Activated T-helper 17 cell treated with anti-CD3 and anti-CD28 coated beads, Interleukin-2, amount 50 U/mL, for 72 hours (primary cell): ENCODE results near the gene TKTL1. TPM values are rescaled to one million over a fixed set of nuclear protein-coding genes. Genes with fewer than 3 reads are reported as not detected.
"Not testable (repeated sequence)": the region's sequence is repeated elsewhere in the genome, so short reads cannot be mapped to it uniquely, and the experiment has no call there.

Experiments
- ATAC-seq: fragments of 150-1000 bp; cut with Tn5 transposase; replicated peaks from 2 replicates; pipeline ENCODE4 v1.10.0; 2021; ENCODE audit warnings: mild to moderate bottlenecking, moderate library complexity
- H3K27ac Mint-ChIP-seq: one replicate; pipeline ENCODE4 v1.8.0; 2022; ENCODE audit warnings: mixed read lengths
- H3K27me3 Mint-ChIP-seq: one replicate; pipeline ENCODE4 v1.8.0; 2022; ENCODE audit warnings: mixed read lengths
- H3K36me3 Mint-ChIP-seq: one replicate; pipeline ENCODE4 v1.8.0; 2022; ENCODE audit warnings: low read depth, mild to moderate bottlenecking, mixed read lengths
- H3K4me1 Mint-ChIP-seq: one replicate; pipeline ENCODE4 v1.8.0; 2022; ENCODE audit warnings: mixed read lengths
- H3K4me3 Mint-ChIP-seq: one replicate; pipeline ENCODE4 v1.8.0; 2022; ENCODE audit warnings: mild to moderate bottlenecking, mixed read lengths
- H3K9me3 Mint-ChIP-seq: one replicate; pipeline ENCODE4 v1.8.0; 2022; ENCODE audit warnings: mixed read lengths
- total RNA-seq, 2 donors: library from RNA; stranded (reverse); gene quantifications; one replicate each; pipeline ENCODE4 v1.2.3, GENCODE V29; 2022

TKTL1 gene, protein sequence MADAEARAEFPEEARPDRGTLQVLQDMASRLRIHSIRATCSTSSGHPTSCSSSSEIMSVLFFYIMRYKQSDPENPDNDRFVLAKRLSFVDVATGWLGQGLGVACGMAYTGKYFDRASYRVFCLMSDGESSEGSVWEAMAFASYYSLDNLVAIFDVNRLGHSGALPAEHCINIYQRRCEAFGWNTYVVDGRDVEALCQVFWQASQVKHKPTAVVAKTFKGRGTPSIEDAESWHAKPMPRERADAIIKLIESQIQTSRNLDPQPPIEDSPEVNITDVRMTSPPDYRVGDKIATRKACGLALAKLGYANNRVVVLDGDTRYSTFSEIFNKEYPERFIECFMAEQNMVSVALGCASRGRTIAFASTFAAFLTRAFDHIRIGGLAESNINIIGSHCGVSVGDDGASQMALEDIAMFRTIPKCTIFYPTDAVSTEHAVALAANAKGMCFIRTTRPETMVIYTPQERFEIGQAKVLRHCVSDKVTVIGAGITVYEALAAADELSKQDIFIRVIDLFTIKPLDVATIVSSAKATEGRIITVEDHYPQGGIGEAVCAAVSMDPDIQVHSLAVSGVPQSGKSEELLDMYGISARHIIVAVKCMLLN
- total RNA-seq = 1 to 10 TPM in 1 of 2 donors, under 1 TPM in 1; 0.54 to 2.1 TPM

DNA sequence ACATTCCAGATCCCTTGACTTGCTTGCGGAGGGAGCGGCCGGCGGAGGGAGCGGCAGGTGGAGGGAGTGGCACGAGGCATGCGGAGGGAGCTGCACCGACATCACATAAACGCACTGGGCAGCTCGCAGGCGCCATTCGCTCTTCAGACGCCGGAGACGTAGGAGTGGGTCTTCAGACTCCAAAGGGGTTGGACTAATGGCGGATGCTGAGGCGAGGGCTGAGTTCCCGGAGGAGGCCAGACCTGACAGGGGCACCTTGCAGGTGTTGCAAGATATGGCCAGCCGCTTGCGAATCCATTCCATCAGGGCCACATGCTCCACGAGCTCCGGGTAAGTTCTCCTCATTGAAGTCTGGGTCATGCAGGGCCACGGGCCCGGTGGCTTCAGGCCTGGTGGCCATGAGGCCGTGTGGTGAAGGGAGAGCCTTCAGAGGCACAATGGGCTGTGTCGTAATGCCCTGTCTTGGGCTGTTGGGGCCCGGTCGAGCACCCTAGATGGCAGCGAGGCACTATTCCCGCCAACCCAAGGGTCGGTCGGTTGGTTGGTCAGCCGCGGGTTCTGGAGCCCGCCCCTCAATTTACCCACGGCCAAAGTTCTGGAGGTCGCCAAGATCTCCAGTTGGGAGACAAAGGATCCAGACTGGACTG is at the start of gene TKTL1:
Gene TKTL1, plus strand, starts transcription at position 132 of the 647 bp plus-strand sequence. Its CDS starts 65 bp downstream, at position 197.
- no peaks in the 10 kb centered on the region for H3K36me3 Mint-ChIP-seq

DNA sequence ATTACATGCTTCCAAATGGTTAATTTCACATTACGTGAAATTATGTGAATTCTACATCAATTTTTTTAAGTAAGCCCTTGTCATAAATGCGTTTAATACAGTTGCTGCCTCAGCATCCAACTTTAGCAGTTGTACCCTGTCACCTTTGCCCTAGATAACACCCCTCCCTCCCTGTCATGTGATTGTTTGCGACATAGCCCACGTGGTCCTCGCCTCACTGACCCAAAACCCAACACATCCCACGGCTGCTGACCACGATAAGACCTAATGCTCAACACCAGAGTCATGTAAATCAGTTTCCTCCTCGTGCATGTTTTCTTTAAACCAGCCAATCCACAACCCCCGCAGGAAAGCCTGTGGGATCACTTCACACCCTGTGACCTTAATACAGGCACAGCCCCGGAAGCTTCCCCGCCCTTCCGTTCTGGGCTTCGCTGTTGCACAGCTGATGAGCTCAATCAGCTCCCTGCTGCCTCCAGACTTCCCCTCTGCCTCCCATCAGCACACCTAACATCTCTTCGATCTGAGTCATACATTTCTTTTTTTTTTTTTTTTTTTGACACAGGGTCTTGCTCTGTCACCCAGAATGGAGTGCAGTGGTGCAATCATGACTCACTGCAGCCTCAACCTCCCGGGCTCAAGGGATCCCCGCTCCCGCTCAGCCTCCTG is 48.1 kb upstream of the TKTL1 start:
- not testable (repeated sequence) for H3K27ac Mint-ChIP-seq, H3K9me3 Mint-ChIP-seq, H3K27me3 Mint-ChIP-seq, H3K4me1 Mint-ChIP-seq, H3K4me3 Mint-ChIP-seq, H3K36me3 Mint-ChIP-seq
- peak; percentile 97 for ATAC-seq

More for the DNA sequence above, at the start of gene TKTL1:
- Mint-ChIP-seq H3K4me1 (no peaks in the 10 kb centered on the region), H3K27me3 (no peaks in the 10 kb centered on the region), H3K9me3 (no peaks in the 10 kb centered on the region), H3K27ac (no peak within 1 kb of the TSS), H3K4me3 (no peak within 1 kb of the TSS)
- no peak for ATAC-seq

DNA sequence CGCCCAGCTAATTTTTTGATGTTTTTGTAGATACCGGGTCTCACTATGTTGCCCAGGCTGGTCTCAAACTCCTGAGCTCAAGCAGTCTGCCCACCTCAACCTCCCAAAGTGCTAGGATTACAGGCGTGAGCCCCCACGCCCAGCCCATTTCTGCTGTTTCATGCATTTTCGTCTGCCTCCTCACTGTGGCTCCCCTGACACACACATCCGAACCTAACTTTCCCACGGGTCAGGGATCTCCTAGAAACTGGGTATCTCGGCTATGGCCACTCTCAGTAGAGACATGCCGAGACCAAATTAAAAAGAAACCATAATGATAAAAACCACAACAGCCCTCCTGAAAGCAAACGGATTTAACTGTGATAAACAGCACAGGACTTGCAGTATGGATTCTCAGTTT is 47.5 kb upstream of the TKTL1 start:
- ATAC-seq = peak; percentile 38
- not testable (repeated sequence) for H3K27me3 Mint-ChIP-seq, H3K4me3 Mint-ChIP-seq, H3K27ac Mint-ChIP-seq, H3K9me3 Mint-ChIP-seq, H3K4me1 Mint-ChIP-seq, H3K36me3 Mint-ChIP-seq

DNA sequence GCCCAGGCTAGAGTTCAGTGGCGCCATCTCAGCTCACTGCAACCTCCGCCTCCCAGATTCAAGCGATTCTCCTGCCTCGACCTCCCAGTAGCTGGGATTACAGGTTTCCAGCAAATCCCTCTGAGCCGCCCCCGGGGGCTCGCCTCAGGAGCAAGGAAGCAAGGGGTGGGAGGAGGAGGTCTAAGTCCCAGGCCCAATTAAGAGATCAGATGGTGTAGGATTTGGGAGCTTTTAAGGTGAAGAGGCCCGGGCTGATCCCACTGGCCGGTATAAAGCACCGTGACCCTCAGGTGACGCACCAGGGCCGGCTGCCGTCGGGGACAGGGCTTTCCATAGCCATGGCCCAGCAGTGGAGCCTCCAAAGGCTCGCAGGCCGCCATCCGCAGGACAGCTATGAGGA is 38.3 kb upstream of the TKTL1 start, which contains the start of gene OPN1MW3:
Gene OPN1MW3, plus strand, starts transcription at position 301 of the 400 bp plus-strand sequence. Its CDS starts 38 bp downstream, at position 339.
- H3K9me3 Mint-ChIP-seq, ATAC-seq, H3K4me3 Mint-ChIP-seq, H3K36me3 Mint-ChIP-seq, H3K4me1 Mint-ChIP-seq, H3K27ac Mint-ChIP-seq, H3K27me3 Mint-ChIP-seq: not testable (repeated sequence)

DNA sequence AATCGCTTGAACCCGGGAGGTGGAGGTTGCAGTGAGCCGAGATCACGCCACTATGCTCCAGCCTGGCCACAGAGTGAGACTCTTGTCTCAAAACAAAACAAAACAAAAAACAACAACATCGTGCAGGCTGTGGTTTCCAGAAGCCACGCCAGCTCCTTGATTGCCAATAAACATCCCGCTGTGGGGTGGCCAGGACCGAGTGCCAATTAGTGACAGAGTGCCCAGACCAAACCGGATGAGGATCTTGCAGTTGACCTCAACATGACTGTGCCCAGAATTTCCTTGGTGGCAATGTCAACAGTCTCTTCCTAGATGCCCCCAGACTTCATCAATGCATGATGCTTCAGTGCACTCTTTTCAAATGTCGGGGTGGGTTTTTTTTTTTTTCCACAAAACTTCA is 36.9 kb upstream of the TKTL1 start:
- not testable (repeated sequence) for H3K9me3 Mint-ChIP-seq, H3K4me1 Mint-ChIP-seq, H3K27ac Mint-ChIP-seq, ATAC-seq, H3K4me3 Mint-ChIP-seq, H3K27me3 Mint-ChIP-seq, H3K36me3 Mint-ChIP-seq

GRCh38 chrX:154263072-154263471 is 32.5 kb upstream of the TKTL1 start:
- not testable (repeated sequence) for H3K4me3 Mint-ChIP-seq, ATAC-seq, H3K36me3 Mint-ChIP-seq, H3K9me3 Mint-ChIP-seq, H3K4me1 Mint-ChIP-seq, H3K27ac Mint-ChIP-seq, H3K27me3 Mint-ChIP-seq

DNA sequence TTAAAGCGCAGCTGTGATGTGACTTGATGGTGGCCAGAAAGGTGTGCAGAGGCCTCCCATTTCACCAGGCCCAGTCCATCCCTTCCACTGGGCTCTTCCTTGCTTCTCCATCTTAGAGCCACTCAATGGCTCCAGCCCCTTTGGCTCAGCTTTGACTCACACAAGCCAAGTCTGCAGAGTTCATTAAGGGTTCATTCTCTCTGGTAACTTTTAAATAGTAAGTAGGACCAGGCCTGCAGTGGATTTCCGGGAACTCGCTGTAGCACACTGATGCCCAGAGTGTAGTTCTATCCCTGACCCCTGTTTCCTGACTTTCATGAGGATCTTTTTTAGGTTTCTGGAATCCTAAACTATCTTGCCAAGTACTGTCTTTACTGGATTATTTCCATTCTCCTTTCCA is 26.4 kb upstream of the TKTL1 start:
- not testable (repeated sequence) for H3K9me3 Mint-ChIP-seq, ATAC-seq, H3K4me3 Mint-ChIP-seq, H3K4me1 Mint-ChIP-seq, H3K36me3 Mint-ChIP-seq, H3K27me3 Mint-ChIP-seq, H3K27ac Mint-ChIP-seq

DNA sequence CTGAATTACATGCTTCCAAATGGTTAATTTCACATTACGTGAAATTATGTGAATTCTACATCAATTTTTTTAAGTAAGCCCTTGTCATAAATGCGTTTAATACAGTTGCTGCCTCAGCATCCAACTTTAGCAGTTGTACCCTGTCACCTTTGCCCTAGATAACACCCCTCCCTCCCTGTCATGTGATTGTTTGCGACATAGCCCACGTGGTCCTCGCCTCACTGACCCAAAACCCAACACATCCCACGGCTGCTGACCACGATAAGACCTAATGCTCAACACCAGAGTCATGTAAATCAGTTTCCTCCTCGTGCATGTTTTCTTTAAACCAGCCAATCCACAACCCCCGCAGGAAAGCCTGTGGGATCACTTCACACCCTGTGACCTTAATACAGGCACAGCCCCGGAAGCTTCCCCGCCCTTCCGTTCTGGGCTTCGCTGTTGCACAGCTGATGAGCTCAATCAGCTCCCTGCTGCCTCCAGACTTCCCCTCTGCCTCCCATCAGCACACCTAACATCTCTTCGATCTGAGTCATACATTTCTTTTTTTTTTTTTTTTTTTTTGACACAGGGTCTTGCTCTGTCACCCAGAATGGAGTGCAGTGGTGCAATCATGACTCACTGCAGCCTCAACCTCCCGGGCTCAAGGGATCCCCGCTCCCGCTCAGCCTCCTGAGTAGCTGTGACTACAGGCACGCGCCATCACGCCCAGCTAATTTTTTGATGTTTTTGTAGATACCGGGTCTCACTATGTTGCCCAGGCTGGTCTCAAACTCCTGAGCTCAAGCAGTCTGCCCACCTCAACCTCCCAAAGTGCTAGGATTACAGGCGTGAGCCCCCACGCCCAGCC is 10.9 kb upstream of the TKTL1 start:
- H3K4me1 Mint-ChIP-seq, H3K4me3 Mint-ChIP-seq, H3K36me3 Mint-ChIP-seq: not testable (repeated sequence)

DNA sequence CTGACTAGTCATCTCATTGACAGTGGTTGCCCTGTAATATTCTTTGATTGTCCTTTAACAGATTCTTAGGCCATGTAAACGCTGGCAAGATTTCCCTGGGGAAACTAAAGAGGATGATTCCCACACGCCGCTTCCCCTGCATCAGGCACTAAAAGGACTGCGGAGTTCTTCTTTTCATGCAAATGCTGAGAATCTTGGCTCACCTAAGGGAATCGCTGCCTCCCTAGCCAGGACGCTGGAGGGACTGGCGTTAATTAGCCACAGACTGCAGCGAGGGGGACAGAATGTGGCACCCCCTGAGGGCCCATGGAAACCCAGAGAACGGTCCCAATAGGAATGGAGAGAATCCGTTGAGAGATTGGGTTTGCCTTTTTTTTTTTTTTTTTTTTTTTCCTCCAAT is 9.2 kb upstream of the TKTL1 start:
- not testable (repeated sequence) for ATAC-seq, H3K36me3 Mint-ChIP-seq, H3K9me3 Mint-ChIP-seq

More for the DNA sequence above, 10.9 kb upstream of the TKTL1 start:
- H3K27me3 Mint-ChIP-seq, H3K9me3 Mint-ChIP-seq, H3K27ac Mint-ChIP-seq: not testable (repeated sequence)
- ATAC-seq = peak; percentile 98

GRCh38 chrX:154294791-154295574 is 612 bp upstream of the TKTL1 start, which contains the start of gene TEX28:
Gene TEX28 (minus strand): TSS chrX:154295124. CDS start chrX:154292117, 3,007 bp downstream.
- no peaks in the 10 kb centered on the region for H3K4me1 Mint-ChIP-seq
- H3K9me3 Mint-ChIP-seq = no peaks in the 10 kb centered on the region
- no peak within 1 kb of the TSS for H3K4me3 Mint-ChIP-seq
- no peak for ATAC-seq
- H3K36me3 Mint-ChIP-seq = no peaks in the 10 kb centered on the region
- no peak within 1 kb of the TSS for H3K27ac Mint-ChIP-seq
- H3K27me3 Mint-ChIP-seq = no peaks in the 10 kb centered on the region

More for the DNA sequence above, 9.2 kb upstream of the TKTL1 start:
- H3K4me1 Mint-ChIP-seq, H3K4me3 Mint-ChIP-seq, H3K27me3 Mint-ChIP-seq, H3K27ac Mint-ChIP-seq: not testable (repeated sequence)

- no peak overlapping the region for H3K4me3 Mint-ChIP-seq
- H3K27me3 Mint-ChIP-seq = no peaks in the 10 kb centered on the region
- no peaks in the 10 kb centered on the region for H3K4me1 Mint-ChIP-seq
- H3K36me3 Mint-ChIP-seq = no peaks in the 10 kb centered on the region
- no peak for ATAC-seq
- H3K27ac Mint-ChIP-seq = no peak overlapping the region
- H3K9me3 Mint-ChIP-seq = no peaks in the 10 kb centered on the region
Measured at GRCh38 chrX:154296731-154297130, 1.1 kb downstream of the TKTL1 start.

- no peak for ATAC-seq
- H3K27me3 Mint-ChIP-seq = no peaks in the 10 kb centered on the region
- H3K4me1 Mint-ChIP-seq = no peaks in the 10 kb centered on the region
- no peak overlapping the region for H3K4me3 Mint-ChIP-seq
- H3K27ac Mint-ChIP-seq = no peak overlapping the region
- no peaks in the 10 kb centered on the region for H3K36me3 Mint-ChIP-seq
- no peaks in the 10 kb centered on the region for H3K9me3 Mint-ChIP-seq
Measured at GRCh38 chrX:154298312-154298711, 2.7 kb downstream of the TKTL1 start.

DNA sequence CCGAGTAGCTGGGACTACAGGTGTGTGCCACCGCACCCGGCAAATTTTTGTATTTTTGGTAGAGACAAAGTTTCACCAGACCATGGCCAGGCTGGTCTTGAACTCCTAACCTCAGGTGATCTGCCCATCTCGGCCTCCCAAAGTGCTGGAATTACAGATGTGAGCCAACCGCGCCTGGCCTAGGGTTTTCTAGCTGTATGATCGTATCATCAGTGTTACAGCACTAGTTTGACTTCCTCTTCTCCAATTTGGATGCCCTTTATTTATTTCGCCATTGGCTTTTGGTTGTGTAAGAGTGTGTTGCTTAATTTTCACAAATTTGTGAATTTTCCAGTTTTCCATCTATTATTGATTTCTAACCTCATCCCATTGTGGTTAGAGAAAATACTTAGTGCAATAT is 5.2 kb downstream of the TKTL1 start:
- no peak for ATAC-seq
- H3K27ac Mint-ChIP-seq = no peak overlapping the region

More for the DNA sequence above, 5.2 kb downstream of the TKTL1 start:
- H3K4me3 Mint-ChIP-seq = no peak overlapping the region
- no peaks in the 10 kb centered on the region for H3K9me3 Mint-ChIP-seq
- no peaks in the 10 kb centered on the region for H3K27me3 Mint-ChIP-seq
- no peaks in the 10 kb centered on the region for H3K4me1 Mint-ChIP-seq
- H3K36me3 Mint-ChIP-seq = no peaks in the 10 kb centered on the region
